HG02759 (cell line): Measurements from ENCODE around the gene COX10.
"Not testable (repeated sequence)": the region's sequence is repeated elsewhere in the genome, so short reads cannot be mapped to it uniquely, and the experiment has no call there.

Source experiments
- ATAC-seq: cut with Tn5 transposase; IDR thresholded peaks from one replicate; pipeline ENCODE4 v1.9.1; 2021; ENCODE audit warnings: mild to moderate bottlenecking, moderate library complexity; ENCODE audit not compliant: unreplicated experiment

Gene COX10

DNA sequence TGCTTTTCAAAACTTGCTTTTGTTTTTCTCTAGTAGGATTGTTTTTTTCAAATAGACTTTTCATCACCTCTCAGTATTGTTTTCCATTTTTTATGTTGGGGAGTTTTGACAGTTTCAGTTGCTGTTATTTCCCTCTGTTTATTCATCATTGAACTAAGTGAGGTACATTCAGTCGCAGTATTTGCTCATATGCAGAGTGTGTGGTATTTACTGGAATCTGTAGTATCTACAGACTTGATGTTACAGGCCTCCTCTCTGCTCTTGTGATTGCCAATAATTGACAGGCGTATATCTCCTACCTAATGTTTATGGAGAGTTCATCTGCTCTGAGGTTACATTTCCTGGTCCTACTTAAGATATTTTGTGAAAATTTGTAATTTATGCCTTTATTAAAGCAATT, 49.6 kb downstream of the COX10 start:
- no peak for ATAC-seq

DNA sequence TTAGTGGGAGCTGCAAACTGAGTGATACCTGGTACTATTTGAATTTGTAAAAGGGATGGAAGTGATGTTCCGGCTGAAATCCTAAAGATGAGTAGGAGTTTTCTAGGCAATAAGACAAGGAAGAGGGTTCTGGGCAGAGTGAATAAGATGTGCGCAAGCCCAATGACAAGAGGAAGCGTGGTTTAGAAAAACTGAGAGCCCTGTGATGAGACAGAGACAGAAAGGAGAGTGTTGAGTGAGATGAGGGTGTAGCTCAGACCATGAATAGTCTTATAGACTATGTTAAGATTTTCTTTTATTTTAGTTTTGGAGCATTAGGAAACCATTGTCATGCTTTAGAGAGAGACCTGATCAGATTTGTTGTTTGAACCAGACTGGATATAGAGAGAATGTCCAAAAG, 50.2 kb downstream of the COX10 start:
- no peak for ATAC-seq

DNA sequence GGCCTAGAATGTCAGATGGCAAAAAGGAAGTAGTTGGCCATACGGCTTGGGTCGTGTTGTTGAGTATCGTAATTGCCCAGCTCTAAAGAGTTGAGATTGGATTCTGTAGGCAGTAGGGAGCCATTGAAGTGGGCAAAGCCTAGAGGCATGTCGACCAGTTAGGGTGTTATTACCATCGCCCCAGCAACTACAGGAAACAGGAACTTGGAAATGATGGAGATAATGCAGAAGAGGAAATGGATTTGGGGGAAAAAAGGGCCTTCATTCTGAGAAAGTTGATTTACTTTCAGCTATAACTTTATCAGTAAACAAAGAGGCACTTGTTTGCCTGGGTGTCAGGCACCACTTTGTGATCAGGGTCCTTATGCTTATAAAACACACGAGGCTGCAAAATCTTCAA, 52.6 kb downstream of the COX10 start:
- ATAC-seq: no peak

DNA sequence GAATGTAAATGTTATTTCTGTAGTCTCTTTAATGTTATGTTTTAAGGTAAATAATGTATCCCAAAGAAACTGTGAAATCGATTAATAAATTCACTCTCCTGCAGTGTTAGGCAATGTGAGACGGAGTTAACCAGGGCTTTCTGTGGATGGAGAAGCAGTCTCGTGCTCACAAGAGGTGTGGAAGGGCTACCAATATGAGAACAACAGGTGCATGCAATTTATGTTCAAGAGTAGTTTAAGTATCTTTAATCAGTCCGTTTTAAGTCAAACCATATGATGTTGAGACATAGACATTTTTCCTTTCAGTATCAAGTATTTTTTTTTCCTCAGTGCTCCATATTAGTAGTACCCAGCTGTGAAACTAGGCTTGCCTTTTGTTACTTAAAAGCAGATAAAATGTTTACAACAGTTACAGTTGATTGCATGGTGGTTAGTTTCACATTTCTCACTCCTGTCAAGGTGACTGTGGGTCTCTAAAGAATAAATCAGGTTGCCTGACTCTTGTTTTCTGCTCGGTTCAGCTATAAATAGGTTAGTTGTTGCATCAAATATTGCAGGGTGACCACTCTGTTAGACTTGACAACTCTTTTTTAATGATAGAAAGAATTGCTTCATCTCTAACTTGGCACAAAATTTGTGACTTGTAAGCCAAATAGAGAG, 54.4 kb downstream of the COX10 start:
- no peak for ATAC-seq

DNA sequence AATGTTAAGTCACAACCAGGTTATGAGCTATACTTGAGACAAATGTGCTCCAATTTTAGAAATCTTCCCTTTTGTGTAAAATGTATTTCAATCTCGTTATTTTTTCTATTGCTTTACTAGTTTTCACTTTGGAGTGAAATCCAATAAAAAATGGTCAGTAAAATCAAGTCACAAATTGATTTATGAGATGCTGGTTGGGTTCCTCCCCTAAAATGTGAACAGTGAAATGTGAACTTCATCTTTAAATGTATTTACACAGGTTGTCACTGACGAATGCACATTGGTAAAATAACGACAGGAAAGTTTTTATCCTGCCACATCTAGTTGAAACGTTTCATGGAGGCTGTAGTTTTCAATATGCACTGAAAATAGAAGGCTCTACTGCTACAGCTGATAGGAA, 55.5 kb downstream of the COX10 start:
- ATAC-seq: no peak

DNA sequence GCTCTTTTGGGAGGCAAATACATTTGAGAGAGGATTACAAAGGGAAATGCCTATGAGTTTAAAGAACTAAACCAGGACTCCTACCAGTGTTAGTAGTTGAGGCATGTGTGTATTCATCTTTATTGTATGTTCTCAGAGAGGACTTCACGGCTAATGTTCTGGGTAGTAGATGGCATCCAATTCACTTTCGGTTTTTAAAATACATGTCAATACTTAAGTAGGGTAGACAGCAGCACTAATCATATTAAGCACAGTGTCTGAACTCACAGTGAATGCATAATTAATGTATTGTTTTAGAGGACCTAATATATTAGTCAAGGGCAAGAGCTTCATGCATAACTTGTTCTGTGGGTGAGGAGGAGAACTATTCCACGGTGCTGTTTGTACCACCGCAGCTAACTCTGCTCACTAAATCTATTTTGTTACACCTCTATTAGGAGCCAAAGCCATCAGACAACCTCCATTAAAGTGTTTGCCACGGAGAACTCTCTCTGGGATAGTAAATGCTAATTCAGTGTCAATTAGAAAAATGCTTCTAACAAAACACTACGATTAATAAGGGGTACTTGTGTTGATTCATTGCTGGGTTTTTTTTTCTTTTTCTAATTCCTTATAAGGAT, 56.3 kb downstream of the COX10 start:
- ATAC-seq: no peak

DNA sequence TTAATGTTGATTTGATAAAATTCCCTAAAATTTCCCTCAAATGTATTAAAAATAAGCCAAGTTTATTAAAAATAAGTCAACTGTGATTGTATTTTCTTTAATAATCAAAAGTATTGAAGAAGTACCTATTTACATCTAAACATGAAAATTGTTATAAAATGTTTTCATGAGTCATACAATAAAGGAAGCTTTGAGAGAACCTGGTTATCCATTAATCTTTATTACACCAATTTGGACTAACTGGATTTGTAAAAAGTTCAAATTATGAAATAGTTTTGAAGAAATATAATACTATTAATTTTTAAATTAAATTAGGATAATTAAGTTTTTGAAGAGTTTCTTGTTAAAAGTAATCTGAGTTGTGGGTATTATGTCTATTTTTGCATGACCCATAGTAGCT, 63.8 kb downstream of the COX10 start:
- ATAC-seq: no peak

DNA sequence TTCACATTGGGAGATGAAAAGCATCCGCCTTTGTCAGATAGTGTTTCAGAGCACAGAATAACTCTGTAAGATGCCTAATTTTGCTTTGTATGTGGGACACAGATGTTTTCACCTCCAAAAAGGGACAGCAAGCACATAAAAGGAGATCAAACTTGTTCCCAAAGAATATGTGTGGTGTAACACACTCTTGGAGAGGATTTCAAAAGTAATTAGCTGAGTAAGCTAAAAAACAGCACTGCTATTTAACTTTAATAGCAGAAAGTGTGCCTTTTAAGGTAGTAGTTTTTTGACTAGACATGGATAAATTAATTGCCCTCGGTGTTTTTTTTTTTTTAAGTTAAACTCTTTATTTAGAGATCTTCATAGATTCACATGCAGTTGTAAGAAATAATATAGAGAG, 65.2 kb downstream of the COX10 start:
- ATAC-seq: no peak

DNA sequence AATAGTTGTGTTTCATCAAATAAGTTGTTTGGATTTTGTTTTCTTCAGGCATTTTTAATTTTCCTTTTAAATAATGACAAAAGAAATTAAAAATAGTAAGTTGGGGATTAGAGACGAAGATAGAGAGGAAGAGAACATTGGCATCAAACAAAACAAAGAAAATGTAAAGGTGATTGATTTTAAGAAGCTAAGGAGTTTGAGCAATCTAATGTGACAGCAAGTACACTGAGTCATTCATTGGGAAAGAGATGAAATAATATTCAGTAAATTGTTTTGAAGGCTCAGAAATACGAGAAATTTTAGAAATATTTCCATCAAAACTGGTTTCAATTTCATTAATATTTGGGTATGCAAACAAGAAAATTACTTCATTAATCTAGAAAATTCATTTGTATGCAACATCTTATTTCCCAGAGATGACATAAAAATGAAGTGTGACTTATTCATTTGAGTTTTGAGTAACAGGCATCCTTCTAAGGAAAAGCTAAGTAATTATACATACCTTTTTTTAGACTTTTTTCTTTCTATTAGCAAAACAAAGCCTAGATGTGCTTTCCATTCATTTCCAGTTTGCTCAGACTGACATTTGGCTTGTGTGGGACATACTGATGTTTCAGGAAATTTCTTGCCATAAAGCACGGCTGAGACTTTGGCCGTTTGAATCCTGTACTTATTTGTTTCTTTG, 66.7 kb downstream of the COX10 start:
- no peak for ATAC-seq

DNA sequence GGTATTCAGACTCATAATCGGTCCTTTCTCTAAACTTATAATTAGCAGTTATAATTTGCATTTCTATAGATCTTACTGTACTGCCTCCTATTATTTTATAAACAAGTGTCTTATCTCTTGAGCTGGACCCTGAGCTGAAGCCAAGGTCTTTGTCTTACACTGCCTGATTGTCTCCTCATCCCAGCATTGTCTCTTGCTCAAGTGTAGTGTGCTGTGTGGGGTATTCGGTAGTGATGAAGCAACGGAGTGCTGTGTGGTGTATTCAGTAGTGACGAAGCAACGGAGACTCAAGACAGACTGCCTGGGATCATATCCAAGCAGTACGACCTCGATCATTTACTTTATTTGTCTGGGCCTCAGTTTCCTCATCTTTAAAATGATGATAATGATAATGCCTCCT, 69.3 kb downstream of the COX10 start:
- no peak for ATAC-seq

DNA sequence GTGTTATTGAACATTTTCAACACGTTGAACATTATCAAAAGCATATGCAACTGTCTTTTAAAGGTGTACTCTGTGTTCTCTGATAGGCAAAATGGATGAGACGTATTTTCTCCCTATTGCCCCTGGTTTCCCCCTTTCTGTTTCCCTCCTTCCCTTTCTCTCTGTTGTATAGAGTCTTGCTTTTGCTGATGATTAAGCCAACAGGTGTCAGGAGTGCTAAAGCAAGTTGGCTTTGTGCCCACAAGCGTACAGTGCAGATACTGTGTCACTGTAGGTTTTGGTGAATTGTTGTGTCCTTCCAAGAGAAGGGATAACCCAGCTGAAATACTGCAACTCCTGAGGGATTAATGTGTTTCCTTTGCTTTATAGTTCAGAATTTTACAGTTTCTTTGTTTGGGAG, 74.4 kb downstream of the COX10 start:
- no peak for ATAC-seq

DNA sequence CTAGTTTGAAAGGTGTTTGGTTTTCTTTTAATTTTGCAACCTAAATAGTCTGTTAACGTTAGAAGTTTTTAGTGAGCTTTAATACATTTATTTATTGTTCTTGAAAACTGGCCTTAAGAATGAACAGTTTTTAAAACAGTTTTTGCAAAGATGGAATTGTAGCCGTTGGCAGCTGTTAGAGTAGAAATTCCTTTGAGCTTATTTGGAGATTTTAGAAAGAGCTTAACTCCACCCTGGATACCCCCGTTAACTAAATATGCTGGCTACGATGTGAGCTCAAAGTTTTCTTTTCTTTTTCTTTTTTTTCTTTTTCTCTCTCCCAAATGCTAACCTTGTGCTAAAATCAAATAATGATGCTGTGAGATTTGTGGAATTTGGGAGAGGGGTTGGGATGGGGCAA, 75.2 kb downstream of the COX10 start:
- ATAC-seq: no peak

DNA sequence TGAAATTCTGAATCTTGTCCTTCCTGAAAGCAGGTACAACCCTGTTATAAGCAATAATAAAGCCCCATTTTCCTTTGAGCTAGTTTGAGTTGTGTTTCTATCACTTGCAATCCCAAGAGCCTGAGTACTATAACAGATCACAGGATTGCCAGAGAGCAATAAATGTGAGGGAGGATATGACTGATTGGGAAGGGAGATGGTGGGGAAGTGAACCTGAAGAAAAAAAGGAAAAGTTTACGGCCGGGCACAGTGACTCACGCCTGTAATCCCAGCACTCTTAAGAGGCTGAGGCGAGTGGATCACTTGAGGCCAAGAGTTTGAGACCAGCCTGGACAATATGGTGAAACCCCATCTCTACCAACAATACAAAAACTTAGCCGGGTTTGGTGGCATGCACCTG, 80.4 kb downstream of the COX10 start:
- no peak for ATAC-seq

DNA sequence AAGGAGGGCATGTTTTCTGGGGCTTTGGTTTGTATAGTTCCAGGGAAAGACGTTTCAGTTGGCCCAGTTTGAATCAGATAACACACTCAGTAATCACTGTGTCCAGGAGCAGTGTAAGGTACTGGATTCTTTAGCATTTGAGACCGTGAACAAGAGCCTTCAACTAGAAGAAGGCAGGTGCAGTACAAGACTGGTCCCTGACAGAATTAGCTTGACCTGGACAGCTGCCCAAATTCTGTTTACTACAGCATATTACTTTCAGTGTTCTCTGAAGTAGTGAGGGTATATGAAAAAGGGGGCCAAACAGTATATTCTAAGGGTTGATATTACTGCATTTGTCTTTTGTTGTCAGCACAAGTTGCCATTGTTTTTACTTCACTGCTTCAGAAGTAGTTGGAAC, 81.3 kb downstream of the COX10 start:
- ATAC-seq: no peak

DNA sequence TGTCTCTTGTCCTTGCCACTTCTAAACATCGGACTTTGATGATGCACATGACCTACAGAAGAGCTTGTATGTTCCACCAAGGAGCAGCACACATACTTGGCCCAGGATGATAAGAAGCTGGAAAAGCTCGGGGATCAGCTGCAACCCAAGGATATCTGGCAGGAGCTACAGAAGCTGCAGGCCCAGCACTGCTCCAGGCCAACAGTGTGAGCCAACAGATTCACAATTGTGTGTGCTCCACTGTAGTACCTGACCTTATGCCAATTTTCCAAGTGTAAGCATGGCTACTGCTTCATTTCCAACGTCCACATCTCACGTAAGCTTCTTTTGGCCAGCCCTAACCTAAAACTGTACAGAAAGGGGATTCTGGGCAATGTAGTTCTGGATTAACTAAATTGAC, 83.4 kb downstream of the COX10 start:
- ATAC-seq: no peak

DNA sequence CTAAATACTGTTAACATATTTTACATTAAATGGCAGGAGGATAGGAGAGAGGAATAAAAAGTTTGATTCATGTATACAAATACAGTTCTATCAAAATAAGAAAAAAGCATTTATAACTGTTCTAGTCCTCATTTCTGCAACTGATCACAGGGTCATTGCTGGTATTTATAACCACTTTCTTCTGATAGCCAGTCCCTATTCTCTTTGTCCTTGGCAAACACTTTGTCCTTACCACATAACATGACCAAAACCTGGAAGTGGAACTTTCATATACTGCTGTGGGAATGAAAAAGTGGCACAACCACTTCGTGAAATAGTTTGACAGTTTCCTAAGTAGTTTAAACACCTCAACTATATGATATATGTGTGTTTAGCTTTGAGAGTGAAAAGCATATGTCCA, 84.1 kb downstream of the COX10 start:
- ATAC-seq: no peak

DNA sequence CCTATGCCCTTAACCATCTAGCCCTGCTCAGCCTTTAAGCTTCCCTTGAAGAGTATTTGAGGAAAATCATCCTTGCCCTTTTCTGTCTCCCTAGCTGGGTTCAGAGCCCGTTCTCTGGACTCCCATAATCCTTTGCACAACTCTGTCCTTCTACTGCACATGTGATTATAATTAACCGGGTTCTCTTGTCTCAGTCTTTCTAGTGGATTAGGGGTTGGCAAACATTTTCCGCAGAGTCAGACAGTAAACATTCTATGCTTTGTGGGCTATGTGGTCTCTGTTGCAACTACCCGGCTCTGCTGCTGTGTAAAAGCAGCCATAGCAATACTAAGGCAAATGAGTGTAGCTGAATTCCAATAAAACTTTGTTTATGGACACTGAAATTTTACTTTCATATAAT, 87.4 kb downstream of the COX10 start:
- no peak for ATAC-seq

DNA sequence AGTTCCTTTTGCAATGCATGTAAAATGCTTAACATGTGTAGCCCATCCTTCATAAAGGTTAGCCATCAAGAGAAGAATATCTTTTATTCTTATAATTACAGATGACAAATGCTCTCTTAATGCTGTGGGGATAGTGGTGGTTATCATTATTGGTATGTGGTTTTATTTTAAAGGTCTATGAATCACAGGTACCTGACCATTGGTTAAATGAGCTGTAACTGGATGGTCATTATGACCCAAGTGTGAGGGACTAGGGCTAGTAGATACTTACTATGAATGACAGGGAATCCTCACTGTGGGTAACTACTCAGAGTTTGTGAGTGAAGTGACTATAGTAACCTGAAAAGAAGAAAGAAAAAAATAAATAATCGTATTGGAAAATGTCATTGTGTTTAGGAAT, 88.5 kb downstream of the COX10 start:
- ATAC-seq: no peak

DNA sequence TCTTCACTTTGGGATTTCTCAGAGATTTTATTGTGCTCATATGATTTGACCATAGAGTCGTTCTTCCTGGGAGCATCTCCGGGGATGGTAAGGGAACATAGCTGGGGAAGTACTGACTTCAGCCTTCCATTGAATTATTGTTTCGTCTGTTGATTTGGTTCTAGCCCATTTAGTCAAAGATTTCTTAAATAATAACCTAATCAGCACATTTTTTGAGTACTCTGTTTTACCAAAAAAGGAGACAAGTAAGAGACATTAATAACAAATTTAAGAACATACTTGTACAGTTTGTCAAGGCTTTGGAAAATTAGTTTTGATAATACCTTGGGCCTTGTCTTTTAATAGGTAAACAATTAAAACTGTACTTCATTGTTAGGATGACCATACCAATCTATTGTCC, 89.4 kb downstream of the COX10 start:
- no peak for ATAC-seq

DNA sequence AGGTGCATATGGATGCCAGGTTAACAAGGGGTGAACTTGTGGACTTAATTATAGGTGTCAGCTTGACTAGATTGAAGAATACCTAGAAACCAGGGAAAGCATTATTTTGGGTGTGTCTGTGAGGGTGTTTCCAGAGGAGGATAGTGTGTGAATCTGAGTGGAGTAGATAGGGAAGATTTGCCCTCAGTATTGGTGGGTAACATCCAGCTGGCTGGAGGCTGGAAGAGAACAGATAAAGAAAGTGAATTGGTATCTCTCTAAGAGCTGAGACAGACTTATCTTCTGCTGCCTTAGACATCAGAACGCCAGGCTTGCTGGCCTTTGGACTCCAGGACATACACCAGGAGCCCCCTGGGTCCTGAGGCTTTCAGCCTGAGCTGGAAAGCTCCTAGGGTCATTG, 92.1 kb downstream of the COX10 start:
- ATAC-seq: no peak

DNA sequence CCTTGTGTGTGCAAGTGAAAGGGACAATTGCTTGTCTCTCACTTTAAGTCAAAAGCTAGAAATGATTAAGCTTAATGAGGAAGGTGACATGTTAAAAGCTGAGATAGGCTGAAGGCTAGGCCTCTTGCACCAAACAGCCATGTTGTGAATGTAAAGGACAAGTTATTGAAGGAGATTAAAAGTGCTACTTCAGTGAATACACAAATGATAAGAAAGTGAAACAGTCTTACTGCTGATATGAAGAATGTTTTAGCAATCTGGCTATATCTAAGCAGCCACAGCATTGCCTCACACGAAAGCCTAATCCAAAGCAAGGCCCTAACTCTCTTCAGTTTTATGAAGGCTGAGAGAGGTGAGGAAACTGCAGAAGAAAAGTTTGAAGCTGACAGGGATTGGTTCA, 96.3 kb downstream of the COX10 start:
- ATAC-seq: no peak

DNA sequence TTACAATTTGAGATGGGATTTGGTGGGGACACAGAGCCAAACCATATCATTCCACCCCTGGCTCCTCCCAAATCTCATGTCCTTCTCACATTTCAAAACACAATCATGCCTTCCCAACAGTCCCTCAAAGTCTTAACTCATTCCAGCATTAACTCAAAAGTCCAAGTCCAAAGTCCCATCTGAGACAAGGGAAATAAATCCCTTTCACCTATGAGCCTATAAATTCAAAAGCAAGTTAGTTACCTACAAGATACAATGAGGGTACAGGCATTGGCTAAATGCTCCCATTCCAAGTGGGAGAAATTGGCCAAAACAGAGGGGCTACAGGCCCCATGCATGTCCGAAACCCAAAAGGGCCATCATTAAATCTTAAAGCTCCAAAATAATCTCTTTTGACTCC, 98.5 kb downstream of the COX10 start:
- ATAC-seq: not testable (repeated sequence)

DNA sequence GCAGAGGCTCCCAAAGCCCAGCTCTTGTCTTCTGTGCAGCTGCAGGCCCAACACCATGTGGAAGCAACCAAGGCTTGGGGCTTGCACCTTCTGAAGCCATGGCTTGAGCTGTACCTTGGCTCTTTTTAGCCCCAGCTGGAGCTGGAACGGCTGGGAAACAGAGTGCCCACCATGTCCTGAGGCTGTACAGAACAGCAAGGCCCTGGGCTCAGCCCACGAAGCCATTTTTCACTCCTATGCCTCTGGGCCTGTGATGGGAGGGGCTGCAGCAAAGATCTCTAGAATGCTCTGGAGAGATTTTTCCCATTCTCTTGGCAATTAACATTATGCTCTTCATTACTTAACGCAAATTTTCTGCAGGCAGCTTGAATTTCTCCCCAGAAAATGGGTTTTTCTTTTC, 99.3 kb downstream of the COX10 start:
- ATAC-seq: no peak
